ENCODE data around the gene MYOZ2.

DNA sequence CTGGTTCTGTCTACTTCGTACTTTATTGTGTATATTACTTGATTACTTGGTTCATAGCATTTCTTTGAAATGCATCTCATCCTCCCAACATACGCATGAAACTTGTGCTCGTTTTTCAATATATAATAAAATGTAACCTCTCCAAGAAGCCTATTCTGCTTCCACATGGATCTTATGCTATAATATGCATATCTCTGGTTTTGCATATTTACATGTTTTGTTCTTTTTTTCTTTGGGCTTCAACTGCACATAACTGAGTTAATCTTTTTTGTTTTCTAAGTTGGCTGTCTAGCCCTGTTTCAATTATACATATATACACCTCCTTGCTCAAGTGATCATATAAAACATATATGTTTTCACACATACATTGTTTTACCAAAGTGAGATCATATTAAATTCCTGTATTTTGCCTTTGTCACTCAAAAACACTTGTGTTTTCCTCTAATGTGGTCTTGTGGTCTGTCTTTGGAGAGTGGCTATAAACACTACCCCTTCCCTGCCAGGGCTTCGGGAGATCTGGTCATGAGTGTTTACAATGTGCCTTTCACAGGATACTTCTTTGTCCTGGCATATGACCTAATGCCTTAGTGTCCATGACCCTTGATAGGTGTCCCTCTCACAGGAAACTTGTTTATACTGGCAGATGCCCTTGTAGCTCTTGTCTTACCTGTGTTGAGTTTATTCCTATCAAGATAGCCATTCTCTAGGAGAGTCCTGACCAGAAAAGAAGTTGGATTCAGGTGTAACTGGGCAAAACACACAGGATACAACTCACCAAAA lies 94.5 kb downstream of the MYOZ2 start:
- TF ChIP-seq, protein P1, sequence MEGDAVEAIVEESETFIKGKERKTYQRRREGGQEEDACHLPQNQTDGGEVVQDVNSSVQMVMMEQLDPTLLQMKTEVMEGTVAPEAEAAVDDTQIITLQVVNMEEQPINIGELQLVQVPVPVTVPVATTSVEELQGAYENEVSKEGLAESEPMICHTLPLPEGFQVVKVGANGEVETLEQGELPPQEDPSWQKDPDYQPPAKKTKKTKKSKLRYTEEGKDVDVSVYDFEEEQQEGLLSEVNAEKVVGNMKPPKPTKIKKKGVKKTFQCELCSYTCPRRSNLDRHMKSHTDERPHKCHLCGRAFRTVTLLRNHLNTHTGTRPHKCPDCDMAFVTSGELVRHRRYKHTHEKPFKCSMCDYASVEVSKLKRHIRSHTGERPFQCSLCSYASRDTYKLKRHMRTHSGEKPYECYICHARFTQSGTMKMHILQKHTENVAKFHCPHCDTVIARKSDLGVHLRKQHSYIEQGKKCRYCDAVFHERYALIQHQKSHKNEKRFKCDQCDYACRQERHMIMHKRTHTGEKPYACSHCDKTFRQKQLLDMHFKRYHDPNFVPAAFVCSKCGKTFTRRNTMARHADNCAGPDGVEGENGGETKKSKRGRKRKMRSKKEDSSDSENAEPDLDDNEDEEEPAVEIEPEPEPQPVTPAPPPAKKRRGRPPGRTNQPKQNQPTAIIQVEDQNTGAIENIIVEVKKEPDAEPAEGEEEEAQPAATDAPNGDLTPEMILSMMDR (IDR thresholded peaks at IDR 0.05; ENCODE audit: borderline replicate concordance, extremely low read depth, low read length, poor library complexity, severe bottlenecking): no peak
- TF ChIP-seq EZH2 (IDR thresholded peaks at IDR 0.05; ENCODE audit: borderline replicate concordance, low read depth, low read length, severe bottlenecking): no peak

Data from DND-41 (cell line).